Measurements from ENCODE around the gene TAF10.

TAF10 gene

GRCh38 chr11:6611092-6611962 is 689 bp downstream of the TAF10 start:
- DNase-seq (ENCODE audit: extremely low read depth, insufficient read length) = peak; percentile 54
- Histone ChIP-seq H3K27me3 (replicated peaks; ENCODE audit: control insufficient read depth, insufficient read depth, low read length) (no peaks in the 10 kb centered on the region), H3K36me3 (ENCODE audit: control insufficient read depth, insufficient read depth, low read length) (peaks cover 25% of the 10 kb centered on the region), H3K4me3 (replicated peaks; ENCODE audit: low read depth, low read length) (peak overlapping the region; percentile 62)
- no peak for TF ChIP-seq CTCF (IDR thresholded peaks at IDR 0.05; ENCODE audit: insufficient read depth, low read length, poor library complexity, severe bottlenecking)

- H3K27me3 ChIP-seq (replicated peaks; ENCODE audit: control insufficient read depth, insufficient read depth, low read length) = no peaks in the 10 kb centered on the region
- H3K36me3 ChIP-seq (ENCODE audit: control insufficient read depth, insufficient read depth, low read length) = peaks cover 21% of the 10 kb centered on the region
- no peak overlapping the region for H3K4me3 ChIP-seq (replicated peaks; ENCODE audit: low read depth, low read length)
- TF ChIP-seq CTCF (IDR thresholded peaks at IDR 0.05; ENCODE audit: insufficient read depth, low read length, poor library complexity, severe bottlenecking) = no peak
- DNase-seq (ENCODE audit: extremely low read depth, insufficient read length) = no peak
These were observed 1.4 kb downstream of the TAF10 start for GRCh38 chr11:6610591-6610990.

- no peak overlapping the region for H3K4me3 ChIP-seq (replicated peaks; ENCODE audit: low read depth, low read length)
- no peaks in the 10 kb centered on the region for H3K27me3 ChIP-seq (replicated peaks; ENCODE audit: control insufficient read depth, insufficient read depth, low read length)
- no peak for TF ChIP-seq CTCF (IDR thresholded peaks at IDR 0.05; ENCODE audit: insufficient read depth, low read length, poor library complexity, severe bottlenecking)
- DNase-seq (ENCODE audit: extremely low read depth, insufficient read length) = no peak
- peaks cover 18% of the 10 kb centered on the region for H3K36me3 ChIP-seq (ENCODE audit: control insufficient read depth, insufficient read depth, low read length)
These were observed 2.5 kb downstream of the TAF10 start for GRCh38 chr11:6609502-6610015.

- Histone ChIP-seq H3K27me3 (replicated peaks; ENCODE audit: control insufficient read depth, insufficient read depth, low read length) (no peaks in the 10 kb centered on the region), H3K36me3 (ENCODE audit: control insufficient read depth, insufficient read depth, low read length) (peaks cover 18% of the 10 kb centered on the region), H3K4me3 (replicated peaks; ENCODE audit: low read depth, low read length) (no peak overlapping the region)
- no peak for DNase-seq (ENCODE audit: extremely low read depth, insufficient read length)
- TF ChIP-seq CTCF (IDR thresholded peaks at IDR 0.05; ENCODE audit: insufficient read depth, low read length, poor library complexity, severe bottlenecking) = no peak
These were observed 3.1 kb downstream of the TAF10 start for GRCh38 chr11:6608726-6609501.

GRCh38 chr11:6608011-6608410 is 4.0 kb downstream of the TAF10 start:
- H3K4me3 ChIP-seq (replicated peaks; ENCODE audit: low read depth, low read length) = no peak overlapping the region
- no peaks in the 10 kb centered on the region for H3K27me3 ChIP-seq (replicated peaks; ENCODE audit: control insufficient read depth, insufficient read depth, low read length)
- H3K36me3 ChIP-seq (ENCODE audit: control insufficient read depth, insufficient read depth, low read length) = peaks cover 18% of the 10 kb centered on the region
- TF ChIP-seq CTCF (IDR thresholded peaks at IDR 0.05; ENCODE audit: insufficient read depth, low read length, poor library complexity, severe bottlenecking) = no peak
- no peak for DNase-seq (ENCODE audit: extremely low read depth, insufficient read length)
